Measurements from ENCODE around the gene ARL13A.
"Not testable (repeated sequence)": the region's sequence is repeated elsewhere in the genome, so short reads cannot be mapped to it uniquely, and the experiment has no call there.

Gene ARL13A

GRCh38 chrX:100994352-100995281 lies 25.1 kb downstream of the ARL13A start:
- DNase-seq = no peak

GRCh38 chrX:100995469-100995868 lies 26.0 kb downstream of the ARL13A start:
- no peak for DNase-seq

- no peak for DNase-seq
These were observed 29.9 kb downstream of the ARL13A start for GRCh38 chrX:100999451-100999850.

- no peak for DNase-seq
These were observed 39.6 kb downstream of the ARL13A start for GRCh38 chrX:101009090-101009489.

- DNase-seq = not testable (repeated sequence)
These were observed 42.5 kb downstream of the ARL13A start for GRCh38 chrX:101012031-101012430.

GRCh38 chrX:101022020-101022419 lies 52.5 kb downstream of the ARL13A start:
- no peak for DNase-seq

- no peak for DNase-seq
These were observed 55.6 kb downstream of the ARL13A start for GRCh38 chrX:101025126-101025525.

GRCh38 chrX:101028562-101028961 lies 59.1 kb downstream of the ARL13A start:
- DNase-seq = no peak

- DNase-seq = no peak
These were observed 60.2 kb downstream of the ARL13A start for GRCh38 chrX:101029665-101030064.

GRCh38 chrX:101037231-101037630 lies 67.7 kb downstream of the ARL13A start:
- no peak for DNase-seq

- DNase-seq = no peak
These were observed 70.7 kb downstream of the ARL13A start for GRCh38 chrX:101040197-101040596.

All from NCI-H1105 treated with DMSO at 0.1 percent for 48 hours (cell line).